Activated CD4-positive, CD25-positive, alpha-beta regulatory T cell treated with anti-CD3 and anti-CD28 coated beads, Interleukin-2, amount 50 U/mL, for 24 hours (primary cell): Measurements from ENCODE around the gene NUCB1.
A peak's percentile ranks its signal among the peaks of the same experiment; 100 is the strongest.
"Not testable (repeated sequence)": the region's sequence is repeated elsewhere in the genome, so short reads cannot be mapped to it uniquely, and the experiment has no call there.

ENCODE experiments used
- ATAC-seq, 2 donors: fragments of 150-1000 bp; cut with Tn5 transposase; one replicate each; pipeline ENCODE4 v1.10.0; 2021; ENCODE audit warnings: mild to moderate bottlenecking in 1 of 2, moderate library complexity in 1 of 2

Gene NUCB1

GRCh38 chr19:48874303-48875135 lies 25.6 kb upstream of the NUCB1 start:
- ATAC-seq: no peak

GRCh38 chr19:48876043-48876981 lies 23.8 kb upstream of the NUCB1 start:
- ATAC-seq: not testable (repeated sequence)

- ATAC-seq: no peak
Measured at GRCh38 chr19:48877855-48878195, 22.3 kb upstream of the NUCB1 start.

- ATAC-seq: no peak
Measured at GRCh38 chr19:48878196-48879024, 21.7 kb upstream of the NUCB1 start.

- no peak for ATAC-seq
Measured at GRCh38 chr19:48879025-48879637, 21.0 kb upstream of the NUCB1 start.

- not testable (repeated sequence) for ATAC-seq
Measured at GRCh38 chr19:48879696-48880095, 20.4 kb upstream of the NUCB1 start.

GRCh38 chr19:48881741-48882657 lies 18.1 kb upstream of the NUCB1 start:
- ATAC-seq: peak; percentile 64 to 67

GRCh38 chr19:48883726-48884125 lies 16.4 kb upstream of the NUCB1 start:
- ATAC-seq: no peak

- ATAC-seq: no peak
Measured at GRCh38 chr19:48887861-48888612, 12.1 kb upstream of the NUCB1 start.

GRCh38 chr19:48889496-48889895 lies 10.6 kb upstream of the NUCB1 start:
- ATAC-seq: not testable (repeated sequence)

GRCh38 chr19:48890551-48890950 lies 9.6 kb upstream of the NUCB1 start:
- ATAC-seq: no peak

- ATAC-seq: no peak
Measured at GRCh38 chr19:48895226-48895625, 4.9 kb upstream of the NUCB1 start.

GRCh38 chr19:48896191-48896720 lies 3.9 kb upstream of the NUCB1 start:
- ATAC-seq: no peak

- no peak for ATAC-seq
Measured at GRCh38 chr19:48897181-48897580, 2.9 kb upstream of the NUCB1 start.

GRCh38 chr19:48899386-48899749 lies 744 bp upstream of the NUCB1 start:
- ATAC-seq: not testable (repeated sequence)

GRCh38 chr19:48900477-48901406 lies 630 bp downstream of the NUCB1 start:
- no peak for ATAC-seq

GRCh38 chr19:48902291-48902690 lies 2.2 kb downstream of the NUCB1 start:
- not testable (repeated sequence) for ATAC-seq

GRCh38 chr19:48903788-48904187 lies 3.7 kb downstream of the NUCB1 start:
- ATAC-seq: not testable (repeated sequence)

GRCh38 chr19:48905664-48906063 lies 5.6 kb downstream of the NUCB1 start:
- ATAC-seq: no peak
